BLaER1 (cell line): ENCODE results near the gene CST8.
A peak's percentile ranks its signal among the peaks of the same experiment; 100 is the strongest.

ENCODE experiments used
- H3K27ac ChIP-seq: shearing (Covaris generic); formaldehyde crosslinking; 2 replicates; pipeline ENCODE4 v1.8.1; 2022
- H3K27me3 ChIP-seq: shearing (Covaris generic); formaldehyde crosslinking; 2 replicates; pipeline ENCODE4 v1.8.1; 2022
- H3K36me3 ChIP-seq: shearing (Covaris generic); formaldehyde crosslinking; 2 replicates; pipeline ENCODE4 v1.8.1; 2022
- H3K4me1 ChIP-seq: shearing (Covaris generic); formaldehyde crosslinking; 2 replicates; pipeline ENCODE4 v1.8.1; 2022
- H3K4me2 ChIP-seq: shearing (Covaris generic); formaldehyde crosslinking; 2 replicates; pipeline ENCODE4 v1.8.1; 2022
- H3K4me3 ChIP-seq: shearing (Covaris generic); formaldehyde crosslinking; 2 replicates; pipeline ENCODE4 v1.8.1; 2022
- H3K9ac ChIP-seq: shearing (Covaris generic); formaldehyde crosslinking; 2 replicates; pipeline ENCODE4 v1.8.1; 2022
- H3K9me3 ChIP-seq: shearing (Covaris generic); formaldehyde crosslinking; 2 replicates; pipeline ENCODE4 v1.8.1; 2022
- H4K20me1 ChIP-seq: shearing (Covaris generic); formaldehyde crosslinking; 2 replicates; pipeline ENCODE4 v1.8.1; 2022
- Cebpa-rat ChIP-seq: shearing (Covaris generic); IDR thresholded peaks from 2 replicates; pipeline ENCODE4 v1.8.1; 2022

Gene CST8, protein sequence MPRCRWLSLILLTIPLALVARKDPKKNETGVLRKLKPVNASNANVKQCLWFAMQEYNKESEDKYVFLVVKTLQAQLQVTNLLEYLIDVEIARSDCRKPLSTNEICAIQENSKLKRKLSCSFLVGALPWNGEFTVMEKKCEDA

DNA sequence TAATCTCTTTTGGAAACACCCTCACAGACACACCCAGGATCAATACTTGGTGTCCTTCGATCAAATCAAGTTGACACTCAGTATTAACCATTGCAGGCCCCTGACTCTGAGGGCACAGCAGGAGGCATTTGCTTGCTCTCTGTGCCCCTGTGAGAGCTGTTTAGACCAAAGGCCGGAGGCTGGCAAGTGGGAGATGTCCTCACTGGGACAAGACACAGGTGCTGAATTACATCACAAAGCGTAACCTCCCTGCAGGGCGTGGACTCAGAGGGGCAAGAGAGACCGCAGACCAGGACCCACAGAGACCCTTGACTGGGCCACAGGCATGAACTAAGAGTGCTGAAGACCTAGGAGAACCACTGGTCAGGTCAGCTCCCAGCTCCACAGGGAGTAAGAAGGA, at the start of gene CST8:
Gene CST8 (plus strand): TSS at position 301 of the 400 bp plus-strand sequence. CDS start 551 bp downstream, outside the sequence.
- H3K9me3 ChIP-seq: peaks cover 19% of the 10 kb centered on the region
- no peak for TF ChIP-seq Cebpa-rat
- no peaks in the 10 kb centered on the region for H3K27me3 ChIP-seq
- peak within 1 kb of the TSS; percentile 11; the same call in 1 of the 2 replicates for H3K4me3 ChIP-seq
- H3K4me2 ChIP-seq: peak within 1 kb of the TSS; percentile 83
- H3K36me3 ChIP-seq: no peaks in the 10 kb centered on the region
- peak within 1 kb of the TSS; percentile 65; the same call in 1 of the 2 replicates for H3K9ac ChIP-seq
- peaks cover 58% of the 10 kb centered on the region for H3K4me1 ChIP-seq
- no peaks in the 10 kb centered on the region for H4K20me1 ChIP-seq
- H3K27ac ChIP-seq: peak within 1 kb of the TSS; percentile 69

DNA sequence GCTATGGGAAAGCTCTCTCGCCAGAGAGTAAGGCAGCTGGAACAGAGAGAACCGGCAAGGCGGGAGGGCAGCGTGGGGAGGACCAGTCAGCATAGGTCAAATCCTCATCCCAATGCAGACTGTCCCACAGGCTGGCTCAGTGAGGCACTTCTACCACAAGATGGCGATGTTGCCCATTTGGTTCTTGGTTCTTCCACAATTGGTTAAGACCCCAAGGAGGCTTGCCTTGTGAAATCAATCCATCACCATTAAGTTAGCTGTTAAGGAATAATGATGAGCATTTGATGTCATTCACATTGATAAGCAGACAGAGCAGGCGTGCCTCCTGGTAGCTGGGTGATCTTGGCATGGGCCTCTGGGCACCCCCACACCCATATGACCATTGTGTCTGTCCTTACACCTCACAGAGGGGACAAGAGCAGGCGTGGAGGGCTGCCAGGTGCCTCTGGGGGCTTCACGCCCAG, 49.0 kb upstream of the CST8 start:
- Histone ChIP-seq H4K20me1 (no peaks in the 10 kb centered on the region), H3K4me1 (no peaks in the 10 kb centered on the region), H3K4me3 (no peak overlapping the region), H3K4me2 (no peak overlapping the region), H3K27me3 (no peaks in the 10 kb centered on the region), H3K9ac (no peak overlapping the region), H3K9me3 (no peaks in the 10 kb centered on the region), H3K27ac (no peak overlapping the region), H3K36me3 (no peaks in the 10 kb centered on the region)
- no peak for TF ChIP-seq Cebpa-rat

DNA sequence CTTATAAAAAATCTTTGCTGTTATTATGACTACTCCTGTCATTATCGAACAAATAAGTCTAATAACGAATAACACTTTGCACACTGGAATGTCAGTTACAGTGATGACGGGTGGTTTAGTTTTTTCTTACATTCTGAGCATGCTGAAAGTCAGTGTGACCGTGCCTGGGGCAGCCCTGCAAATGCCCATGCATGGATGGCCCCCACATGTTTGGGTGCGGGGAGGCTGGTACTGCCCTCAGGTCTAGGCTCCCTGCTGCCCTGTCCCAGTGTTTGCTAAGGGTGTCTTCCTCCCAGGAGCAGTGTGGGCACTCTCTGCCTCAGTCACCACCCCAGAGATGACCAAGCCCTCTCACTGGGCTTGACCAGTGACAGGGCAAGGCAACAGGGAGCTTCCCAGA, 48.5 kb upstream of the CST8 start:
- no peaks in the 10 kb centered on the region for H3K4me1 ChIP-seq
- H3K9me3 ChIP-seq: no peaks in the 10 kb centered on the region
- H3K27ac ChIP-seq: no peak overlapping the region
- H3K4me3 ChIP-seq: no peak overlapping the region
- no peaks in the 10 kb centered on the region for H4K20me1 ChIP-seq
- no peak overlapping the region for H3K4me2 ChIP-seq
- no peak for TF ChIP-seq Cebpa-rat
- H3K27me3 ChIP-seq: no peaks in the 10 kb centered on the region
- no peaks in the 10 kb centered on the region for H3K36me3 ChIP-seq
- no peak overlapping the region for H3K9ac ChIP-seq

DNA sequence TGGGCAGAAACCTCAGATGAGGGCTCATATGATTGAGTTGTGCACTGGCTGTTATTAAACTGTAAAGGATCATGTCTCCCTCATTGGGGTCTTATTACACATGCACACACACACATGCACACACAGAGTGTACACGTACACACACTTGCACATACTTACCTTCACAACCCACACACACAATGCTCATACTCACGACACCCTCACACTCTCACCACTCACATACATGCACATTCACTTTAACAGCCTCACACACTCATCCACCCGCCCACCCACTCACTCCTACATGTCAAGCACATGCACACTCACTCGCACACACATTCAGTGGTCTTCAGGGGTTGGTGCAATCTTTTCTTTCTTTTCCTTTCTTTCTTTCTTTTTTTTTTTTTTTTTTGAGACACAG, 46.1 kb upstream of the CST8 start:
- Histone ChIP-seq H3K4me2 (no peak overlapping the region), H4K20me1 (no peaks in the 10 kb centered on the region), H3K27me3 (no peaks in the 10 kb centered on the region), H3K4me3 (no peak overlapping the region), H3K9me3 (no peaks in the 10 kb centered on the region), H3K9ac (no peak overlapping the region), H3K36me3 (no peaks in the 10 kb centered on the region), H3K27ac (no peak overlapping the region), H3K4me1 (peaks cover 6% of the 10 kb centered on the region)
- no peak for TF ChIP-seq Cebpa-rat

DNA sequence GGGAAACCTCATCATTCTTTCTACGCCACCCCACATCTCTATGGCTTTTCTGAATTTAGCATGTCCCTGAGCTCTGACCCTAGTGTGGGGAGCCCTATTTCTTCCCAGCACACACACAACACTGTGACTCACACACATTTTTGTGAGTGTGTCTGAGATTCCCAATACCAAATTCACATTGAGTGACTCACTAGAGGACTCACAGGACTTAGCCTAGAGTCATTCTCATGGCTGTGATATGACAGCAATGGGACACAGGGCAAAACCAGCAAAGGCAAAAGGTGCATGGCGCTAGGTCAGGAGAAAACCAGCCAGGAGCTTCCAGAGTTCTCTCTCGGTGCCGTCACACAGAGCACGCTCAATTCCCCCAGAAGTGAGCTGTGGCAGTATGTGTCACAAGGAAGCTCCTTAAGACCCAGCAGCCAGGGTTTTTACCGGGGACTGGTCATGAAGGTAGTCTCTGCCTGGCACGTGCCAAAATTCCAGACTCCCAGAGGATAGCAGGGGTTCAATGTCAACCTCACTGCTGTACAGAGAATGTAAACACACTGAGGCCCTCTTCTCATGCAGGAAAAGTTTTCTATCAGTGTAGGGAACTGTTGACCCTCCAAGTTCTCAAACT, 45.2 kb upstream of the CST8 start:
- Histone ChIP-seq H3K4me2 (no peak overlapping the region), H3K4me3 (no peak overlapping the region), H3K36me3 (no peaks in the 10 kb centered on the region), H3K27me3 (no peaks in the 10 kb centered on the region), H3K4me1 (peaks cover 6% of the 10 kb centered on the region), H3K27ac (no peak overlapping the region), H3K9ac (no peak overlapping the region), H4K20me1 (no peaks in the 10 kb centered on the region), H3K9me3 (no peaks in the 10 kb centered on the region)
- TF ChIP-seq Cebpa-rat: no peak

DNA sequence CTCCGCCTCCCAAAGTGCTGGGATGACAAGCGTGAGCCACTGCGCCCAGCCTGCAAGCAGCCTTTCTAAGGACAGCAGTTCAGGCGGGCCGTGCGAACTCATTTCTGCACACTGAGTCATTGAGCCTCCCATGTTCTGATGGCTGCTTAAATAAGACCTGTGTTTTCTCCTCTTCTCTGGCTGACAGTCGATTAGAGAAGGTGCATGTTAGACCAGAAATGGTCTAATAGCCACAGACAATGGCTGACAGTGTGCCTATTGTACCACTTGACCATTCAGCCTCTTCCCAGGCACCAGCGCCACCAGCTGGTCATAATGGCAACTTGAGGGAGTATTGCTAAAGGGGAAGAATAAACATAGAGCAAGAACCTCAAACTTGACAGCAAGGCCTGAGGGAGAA, 44.4 kb upstream of the CST8 start:
- no peak overlapping the region for H3K4me2 ChIP-seq
- no peak overlapping the region for H3K9ac ChIP-seq
- H3K36me3 ChIP-seq: no peaks in the 10 kb centered on the region
- peaks cover 6% of the 10 kb centered on the region for H3K4me1 ChIP-seq
- H3K9me3 ChIP-seq: no peaks in the 10 kb centered on the region
- no peak overlapping the region for H3K27ac ChIP-seq
- H3K27me3 ChIP-seq: no peaks in the 10 kb centered on the region
- no peaks in the 10 kb centered on the region for H4K20me1 ChIP-seq
- H3K4me3 ChIP-seq: no peak overlapping the region
- no peak for TF ChIP-seq Cebpa-rat

DNA sequence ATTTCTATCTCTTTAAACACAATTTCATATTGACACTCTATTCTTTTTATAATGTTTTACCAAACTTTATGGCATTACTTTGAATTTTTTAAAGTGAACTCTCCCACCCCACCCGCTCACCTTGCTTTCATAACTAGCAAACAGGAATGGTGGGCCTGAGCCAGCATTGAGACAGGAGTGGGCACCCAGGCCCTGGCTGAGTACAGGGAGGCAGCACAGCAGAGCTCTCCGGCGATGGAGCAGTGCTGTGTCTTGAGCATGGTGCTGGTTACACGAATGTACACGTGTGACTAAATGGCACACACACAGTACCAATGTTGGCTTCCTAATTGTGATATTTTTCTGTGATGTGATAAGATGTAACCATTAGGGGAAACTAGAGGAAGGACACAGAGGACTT, 42.8 kb upstream of the CST8 start:
- no peak overlapping the region for H3K27ac ChIP-seq
- no peak overlapping the region for H3K4me3 ChIP-seq
- no peaks in the 10 kb centered on the region for H4K20me1 ChIP-seq
- TF ChIP-seq Cebpa-rat: no peak
- H3K9ac ChIP-seq: no peak overlapping the region
- no peak overlapping the region for H3K4me2 ChIP-seq
- H3K27me3 ChIP-seq: no peaks in the 10 kb centered on the region
- H3K36me3 ChIP-seq: no peaks in the 10 kb centered on the region
- H3K9me3 ChIP-seq: no peaks in the 10 kb centered on the region
- peaks cover 13% of the 10 kb centered on the region for H3K4me1 ChIP-seq

DNA sequence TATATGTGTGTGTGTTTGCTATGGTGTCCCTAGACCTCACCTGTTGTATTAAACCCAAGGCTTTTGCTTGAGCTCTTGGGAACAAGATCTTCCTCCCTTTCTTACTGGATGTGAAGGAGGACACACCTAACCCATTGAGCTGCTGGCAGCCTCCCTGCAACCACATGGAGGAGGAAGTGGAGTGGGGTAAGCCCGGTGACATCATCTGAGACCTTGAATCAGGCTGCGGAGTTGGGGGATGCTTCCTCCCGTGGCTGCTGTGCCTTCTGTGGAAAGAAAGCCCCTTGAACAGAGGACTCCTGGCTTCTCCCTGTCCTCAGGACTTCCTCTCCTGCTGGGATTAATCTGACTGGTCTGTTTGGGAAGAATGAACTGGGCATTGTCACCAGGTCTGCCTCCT, 41.5 kb upstream of the CST8 start:
- Histone ChIP-seq H3K4me1 (peaks cover 25% of the 10 kb centered on the region), H3K4me2 (no peak overlapping the region), H3K27ac (no peak overlapping the region), H3K36me3 (no peaks in the 10 kb centered on the region), H3K4me3 (no peak overlapping the region), H4K20me1 (no peaks in the 10 kb centered on the region), H3K9ac (no peak overlapping the region), H3K27me3 (no peaks in the 10 kb centered on the region), H3K9me3 (no peaks in the 10 kb centered on the region)
- TF ChIP-seq Cebpa-rat: no peak

DNA sequence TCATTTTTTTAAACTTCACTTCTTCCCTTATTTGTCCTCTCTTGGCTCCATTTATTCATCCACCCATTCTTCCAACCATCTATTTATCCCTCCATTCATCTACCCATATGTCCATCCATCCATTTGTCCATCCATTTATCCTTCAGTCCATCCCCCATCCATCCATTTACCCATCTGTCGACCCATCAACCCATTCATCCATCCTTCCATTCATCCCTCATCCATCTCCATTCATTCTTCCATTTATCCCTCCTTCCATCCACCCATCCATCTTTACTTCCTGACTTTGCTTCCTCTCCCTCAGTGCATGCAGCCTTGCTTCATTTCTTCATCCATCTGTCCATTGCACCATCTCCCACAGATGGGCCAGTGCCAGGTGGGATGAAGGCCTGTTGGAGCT, 40.0 kb upstream of the CST8 start:
- no peaks in the 10 kb centered on the region for H4K20me1 ChIP-seq
- H3K4me3 ChIP-seq: no peak overlapping the region
- no peak overlapping the region for H3K9ac ChIP-seq
- no peaks in the 10 kb centered on the region for H3K9me3 ChIP-seq
- no peaks in the 10 kb centered on the region for H3K36me3 ChIP-seq
- H3K27me3 ChIP-seq: no peaks in the 10 kb centered on the region
- no peak overlapping the region for H3K4me2 ChIP-seq
- no peak overlapping the region for H3K27ac ChIP-seq
- peaks cover 30% of the 10 kb centered on the region for H3K4me1 ChIP-seq
- no peak for TF ChIP-seq Cebpa-rat

DNA sequence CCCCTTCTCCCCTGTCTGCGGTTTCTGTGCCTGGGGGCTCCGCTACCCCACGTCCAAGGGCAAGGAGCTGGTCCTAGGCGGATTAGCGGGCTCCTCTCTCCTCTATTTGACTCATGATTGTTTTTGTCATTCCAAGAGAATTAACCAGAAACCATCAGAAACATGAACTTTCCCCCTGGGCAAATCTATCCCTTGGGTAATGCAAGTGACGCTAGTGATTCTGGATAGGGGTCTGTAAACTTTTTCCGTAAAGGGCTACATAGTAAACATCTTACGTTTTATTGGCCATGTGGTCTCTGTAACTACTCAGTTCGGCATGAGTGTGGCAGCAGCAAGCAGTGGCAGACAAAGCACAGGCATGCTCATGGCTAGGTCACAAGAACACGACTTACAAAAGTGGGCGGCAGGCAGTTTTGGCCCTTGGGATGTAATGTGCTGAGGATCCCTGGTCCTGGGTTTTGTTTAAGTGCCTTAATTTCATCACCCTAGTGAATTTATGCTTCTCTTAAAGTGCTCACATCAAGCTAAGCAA, 38.9 kb upstream of the CST8 start:
- Histone ChIP-seq H3K9ac (no peak overlapping the region), H3K9me3 (no peaks in the 10 kb centered on the region), H3K27me3 (no peaks in the 10 kb centered on the region), H3K4me2 (no peak overlapping the region), H3K36me3 (no peaks in the 10 kb centered on the region), H3K4me1 (peaks cover 42% of the 10 kb centered on the region), H4K20me1 (no peaks in the 10 kb centered on the region), H3K27ac (no peak overlapping the region), H3K4me3 (no peak overlapping the region)
- no peak for TF ChIP-seq Cebpa-rat
